CD14-positive monocyte (primary cell): Measurements from ENCODE around the gene UQCC5. TPM values are rescaled to one million over a fixed set of nuclear protein-coding genes. Genes with fewer than 3 reads are reported as not detected.
A peak's percentile ranks its signal among the peaks of the same experiment; 100 is the strongest.
"Not testable (repeated sequence)": the region's sequence is repeated elsewhere in the genome, so short reads cannot be mapped to it uniquely, and the experiment has no call there.

ENCODE experiments used
- DNase-seq, 3 donors: peaks; one replicate each; pipeline ENCODE4 v3.0.0-alpha.2; 2011 to 2022
- H2AFZ ChIP-seq: 2 replicates; pipeline ENCODE4 v1.6.0; 2012; ENCODE audit warnings: mild to moderate bottlenecking, low read depth, low read length, inconsistent platforms; ENCODE audit not compliant: insufficient read depth, poor library complexity, severe bottlenecking
- H3K27ac ChIP-seq, 2 donors: 1 replicate in 1 of 2; 2 replicates in 1 of 2; pipeline ENCODE4 v1.5.1; 2012 to 2013; ENCODE audit warnings: low read length in 2 of 2, control low read depth in 1 of 2, inconsistent platforms in 1 of 2, low read depth in 1 of 2, mild to moderate bottlenecking in 1 of 2
- H3K27me3 ChIP-seq, 2 donors: one replicate each; pipeline versions ENCODE4 v1.6.0 to v1.6.1; 2011 to 2013; ENCODE audit warnings: low read length in 2 of 2; ENCODE audit not compliant: control insufficient read depth in 2 of 2, insufficient read depth in 2 of 2
- H3K36me3 ChIP-seq, 2 donors: replicated peaks in 1 of 2; 1 replicate in 1 of 2; 2 replicates in 1 of 2; pipeline versions ENCODE4 v1.5.1 to v1.6.1; 2012 to 2013; ENCODE audit warnings: low read length in 2 of 2, control low read depth in 1 of 2, inconsistent platforms in 1 of 2, mild to moderate bottlenecking in 1 of 2; ENCODE audit not compliant: insufficient read depth in 2 of 2, control insufficient read depth in 1 of 2
- H3K4me1 ChIP-seq, 2 donors: 1 replicate in 1 of 2; 2 replicates in 1 of 2; pipeline versions ENCODE4 v1.5.1 to v1.6.1; 2012 to 2013; ENCODE audit warnings: low read length in 2 of 2, control low read depth in 1 of 2, inconsistent platforms in 1 of 2, mild to moderate bottlenecking in 1 of 2, moderate library complexity in 1 of 2; ENCODE audit not compliant: insufficient read depth in 2 of 2, control insufficient read depth in 1 of 2
- H3K4me2 ChIP-seq: replicated peaks from 2 replicates; pipeline ENCODE3; 2012; ENCODE audit warnings: low read length, moderate library complexity, mild to moderate bottlenecking; ENCODE audit not compliant: poor library complexity, severe bottlenecking; ENCODE audit errors: extremely low read depth
- H3K4me3 ChIP-seq, 3 experiments: fragments of 200-600 bp in 1 of 3; sonication (generic) in 1 of 3; replicated peaks in 1 of 3; 1 replicate in 2 of 3; 2 replicates in 1 of 3; pipeline ENCODE4 v1.5.1; 2011 to 2013; ENCODE audit warnings: low read length in 3 of 3, mild to moderate bottlenecking in 3 of 3, control low read depth in 2 of 3, low read depth in 2 of 3, inconsistent platforms in 1 of 3, moderate library complexity in 1 of 3
- H3K79me2 ChIP-seq: 2 replicates; pipeline ENCODE4 v1.6.0; 2012; ENCODE audit warnings: mild to moderate bottlenecking, control low read depth, inconsistent platforms, low read length, moderate library complexity; ENCODE audit not compliant: insufficient read depth
- H3K9ac ChIP-seq: 2 replicates; pipeline ENCODE4 v1.6.0; 2017; ENCODE audit warnings: low read length, mild to moderate bottlenecking; ENCODE audit not compliant: insufficient read depth, poor library complexity, severe bottlenecking
- H3K9me3 ChIP-seq, 2 donors: replicated peaks in 1 of 2; 1 replicate in 1 of 2; 2 replicates in 1 of 2; pipeline versions ENCODE4 v1.5.1 to v1.6.1; 2012 to 2013; ENCODE audit warnings: low read length in 2 of 2, control low read depth in 1 of 2; ENCODE audit not compliant: control insufficient read depth in 1 of 2, insufficient read depth in 1 of 2
- H4K20me1 ChIP-seq: 2 replicates; pipeline ENCODE4 v1.6.0; 2012; ENCODE audit warnings: mild to moderate bottlenecking, low read length, control low read depth, moderate library complexity; ENCODE audit not compliant: insufficient read depth
- H3K27ac Mint-ChIP-seq, 7 donors: one replicate each; pipeline ENCODE4 v1.8.0; 2020; ENCODE audit warnings: mild to moderate bottlenecking in 7 of 7, mixed read lengths in 7 of 7, moderate library complexity in 6 of 7, inconsistent platforms in 2 of 7
- H3K27me3 Mint-ChIP-seq, 3 donors: one replicate each; pipeline ENCODE4 v1.8.0; 2021 to 2022; ENCODE audit warnings: low read depth in 3 of 3, mild to moderate bottlenecking in 3 of 3, mixed read lengths in 3 of 3, moderate library complexity in 3 of 3, inconsistent platforms in 1 of 3
- H3K36me3 Mint-ChIP-seq, 2 donors: one replicate each; pipeline ENCODE4 v1.8.0; 2020; ENCODE audit warnings: mixed read lengths in 2 of 2, inconsistent platforms in 1 of 2, mild to moderate bottlenecking in 1 of 2
- H3K4me1 Mint-ChIP-seq: one replicate; pipeline ENCODE4 v1.8.0; 2020; ENCODE audit warnings: mild to moderate bottlenecking, mixed read lengths
- H3K4me3 Mint-ChIP-seq, 2 donors: one replicate each; pipeline ENCODE4 v1.8.0; 2020; ENCODE audit warnings: mild to moderate bottlenecking in 2 of 2, mixed read lengths in 2 of 2, moderate library complexity in 1 of 2
- H3K9me3 Mint-ChIP-seq, 7 donors: one replicate each; pipeline ENCODE4 v1.8.0; 2020 to 2022; ENCODE audit warnings: mixed read lengths in 7 of 7, mild to moderate bottlenecking in 6 of 7, moderate library complexity in 6 of 7, inconsistent platforms in 2 of 7
- WGBS: methylation state at CpG from one replicate; pipeline ENCODE4 v1.1.5; 2013; ENCODE audit warnings: missing lambda C conversion rate; ENCODE audit not compliant: insufficient coverage; 5-methylcytosine and 5-hydroxymethylcytosine counted together
- intact Hi-C, 2 donors: fragments of 100-400 bp; cut with micrococcal nuclease; formaldehyde crosslinking; loops; one replicate each; pipeline versions ENCODE4 v1.15.0 to v1.15.1; 2023
- polyA plus RNA-seq, 3 donors: library from polyadenylated mRNA; depleted of rRNA in 1 of 3; unstranded in 2 of 3; stranded (reverse) in 1 of 3; fragments of 300-500 nt in 2 of 3; fragments of >200 nt in 1 of 3; fragmentation: Illumina TruSeq in 2 of 3; gene quantifications; 1 replicate in 2 of 3; 2 replicates in 1 of 3; pipeline ENCODE4 v1.2.3, GENCODE V29; 2012 to 2021
- TF ChIP-seq, protein P1 (sequence below): fragments of 200-600 bp; IDR thresholded peaks from one replicate; pipeline ENCODE4 v1.8.0; 2022; ENCODE audit warnings: antibody characterized with exemption, mild to moderate bottlenecking

The UQCC5 gene
- polyA plus RNA-seq, 3 donors = 1.4 to 52.1 (median 43.3) TPM

DNA sequence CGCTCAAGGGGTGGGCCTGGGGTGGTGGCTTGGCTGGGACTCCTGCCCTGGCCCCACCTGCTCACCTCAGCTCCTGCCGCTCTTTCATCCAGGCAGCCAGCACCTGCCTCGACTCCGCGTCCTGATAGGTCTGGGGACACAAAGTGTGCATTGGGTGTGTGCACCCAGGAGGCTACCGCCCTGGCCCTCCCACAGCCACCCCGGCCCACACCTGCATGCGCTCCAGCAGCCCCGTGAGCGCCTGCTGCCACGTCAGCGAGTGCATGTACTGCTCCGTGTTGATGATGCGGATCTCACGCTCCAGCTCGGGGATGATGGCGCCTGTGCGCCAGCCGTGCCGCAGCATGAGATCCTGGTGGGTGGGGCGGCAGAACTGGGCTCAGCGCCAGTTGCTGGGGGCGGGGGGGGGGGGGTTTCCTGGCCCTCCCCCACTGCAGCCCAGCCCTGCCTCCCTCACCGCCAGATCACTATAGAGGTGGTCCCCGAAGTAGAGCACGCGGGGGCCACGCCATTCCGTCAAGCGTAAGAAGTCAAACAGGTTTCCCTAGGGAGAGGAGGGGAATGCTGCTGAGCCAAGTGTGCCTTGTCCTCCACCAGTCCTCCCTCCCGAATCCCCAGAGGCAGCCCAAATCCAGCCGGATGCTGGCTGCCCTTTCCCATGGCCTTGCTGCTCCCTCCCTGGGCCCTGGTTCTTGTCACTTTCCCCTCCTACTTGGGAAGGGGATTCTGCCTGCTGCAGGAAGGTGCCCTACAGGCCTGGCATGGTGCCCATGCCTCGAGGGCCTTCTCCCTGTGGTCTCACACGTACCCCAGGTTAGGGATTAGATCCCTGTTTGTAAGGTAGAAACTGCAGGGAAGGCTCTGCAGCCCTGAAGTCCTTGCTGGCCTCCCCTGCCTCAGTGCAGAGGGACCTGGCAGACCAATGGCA lies 11.4 kb upstream of the UQCC5 start:
- Mint-ChIP-seq H3K4me1 (peaks cover under 1% of the 10 kb centered on the region), H3K4me3 (no peak overlapping the region), H3K9me3 (no peaks in the 10 kb centered on the region), H3K27me3 (peaks cover 0 to 2% (median 1%) of the 10 kb centered on the region in 3 donors), H3K27ac (peak overlapping the region in 4 of 7 donors; percentile 28 to 60 (median 43)), H3K36me3 (peaks cover 55 to 75% of the 10 kb centered on the region in 2 donors)
- no peak overlapping the region for H3K4me2 ChIP-seq
- H4K20me1 ChIP-seq = peaks cover 6% of the 10 kb centered on the region
- TF ChIP-seq, protein P1, sequence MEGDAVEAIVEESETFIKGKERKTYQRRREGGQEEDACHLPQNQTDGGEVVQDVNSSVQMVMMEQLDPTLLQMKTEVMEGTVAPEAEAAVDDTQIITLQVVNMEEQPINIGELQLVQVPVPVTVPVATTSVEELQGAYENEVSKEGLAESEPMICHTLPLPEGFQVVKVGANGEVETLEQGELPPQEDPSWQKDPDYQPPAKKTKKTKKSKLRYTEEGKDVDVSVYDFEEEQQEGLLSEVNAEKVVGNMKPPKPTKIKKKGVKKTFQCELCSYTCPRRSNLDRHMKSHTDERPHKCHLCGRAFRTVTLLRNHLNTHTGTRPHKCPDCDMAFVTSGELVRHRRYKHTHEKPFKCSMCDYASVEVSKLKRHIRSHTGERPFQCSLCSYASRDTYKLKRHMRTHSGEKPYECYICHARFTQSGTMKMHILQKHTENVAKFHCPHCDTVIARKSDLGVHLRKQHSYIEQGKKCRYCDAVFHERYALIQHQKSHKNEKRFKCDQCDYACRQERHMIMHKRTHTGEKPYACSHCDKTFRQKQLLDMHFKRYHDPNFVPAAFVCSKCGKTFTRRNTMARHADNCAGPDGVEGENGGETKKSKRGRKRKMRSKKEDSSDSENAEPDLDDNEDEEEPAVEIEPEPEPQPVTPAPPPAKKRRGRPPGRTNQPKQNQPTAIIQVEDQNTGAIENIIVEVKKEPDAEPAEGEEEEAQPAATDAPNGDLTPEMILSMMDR = no peak
- no peaks in the 10 kb centered on the region for H3K4me1 ChIP-seq
- H3K36me3 ChIP-seq = peaks cover 65 to 85% of the 10 kb centered on the region in 2 donors
- no peak overlapping the region for H2AFZ ChIP-seq
- no peaks in the 10 kb centered on the region for H3K27me3 ChIP-seq
- no peaks in the 10 kb centered on the region for H3K79me2 ChIP-seq
- 91% methylated on average over 18 of the region's 34 CpGs for WGBS
- no peak overlapping the region for H3K9ac ChIP-seq
- H3K27ac ChIP-seq = no peak overlapping the region
- no peaks in the 10 kb centered on the region for H3K9me3 ChIP-seq
- no peak overlapping the region for H3K4me3 ChIP-seq
- intact Hi-C loops = no loop called here
- DNase-seq = no peak

DNA sequence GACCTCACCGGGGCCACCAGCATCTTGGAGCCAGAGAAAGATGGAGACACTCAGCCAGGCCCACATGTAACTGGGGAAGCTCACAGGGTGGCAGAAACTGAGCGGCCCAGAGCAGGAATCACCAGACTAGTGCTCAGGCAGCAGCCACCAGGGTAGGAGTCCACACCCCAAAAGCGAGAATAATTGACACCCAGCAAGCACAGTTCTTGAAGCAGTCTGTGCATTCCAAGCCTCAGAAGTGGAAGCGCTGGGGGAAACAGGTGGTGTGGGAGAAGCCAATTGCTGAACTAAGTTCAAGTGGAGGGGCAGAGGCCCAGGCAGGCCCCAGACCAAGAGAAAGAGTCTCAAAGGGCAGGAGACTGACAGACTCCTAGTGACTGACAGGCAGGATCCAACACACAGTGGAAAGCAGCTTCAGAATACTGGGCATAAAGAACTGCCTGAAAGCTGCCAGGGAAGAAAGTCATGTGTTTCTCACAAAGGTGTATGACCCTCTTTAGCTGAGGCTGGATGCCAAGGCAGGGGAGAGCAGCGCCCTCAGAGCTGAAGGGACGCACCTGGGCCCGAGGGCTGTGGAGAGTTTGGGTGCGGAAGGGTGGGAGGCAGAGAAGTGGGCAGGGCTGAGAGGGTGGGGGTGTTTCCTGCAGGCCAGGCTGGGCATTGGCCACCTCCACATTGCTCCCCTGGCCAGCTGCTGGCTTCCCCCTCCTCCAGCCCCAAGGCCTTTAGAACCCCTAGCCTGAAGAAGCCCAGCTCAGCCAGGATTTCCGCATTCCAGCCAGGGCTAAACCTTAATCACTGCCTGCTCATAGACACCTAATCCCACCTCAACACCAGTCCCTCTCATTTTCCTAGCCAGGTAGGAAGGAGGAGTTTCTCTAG lies 10.5 kb upstream of the UQCC5 start:
- Histone ChIP-seq H3K9ac (no peak overlapping the region), H3K27ac (peak overlapping the region in 1 of 2 donors; percentile 8), H3K4me2 (no peak overlapping the region), H4K20me1 (peaks cover 4% of the 10 kb centered on the region), H3K4me3 (no peak overlapping the region), H3K36me3 (peaks cover 56 to 76% of the 10 kb centered on the region in 2 donors), H3K27me3 (no peaks in the 10 kb centered on the region), H3K79me2 (peaks cover 8% of the 10 kb centered on the region), H3K4me1 (no peaks in the 10 kb centered on the region), H3K9me3 (no peaks in the 10 kb centered on the region), H2AFZ (no peak overlapping the region)
- Mint-ChIP-seq H3K9me3 (no peaks in the 10 kb centered on the region), H3K36me3 (peaks cover 48 to 68% of the 10 kb centered on the region in 2 donors), H3K4me3 (no peak overlapping the region), H3K27ac (peak overlapping the region in 6 of 7 donors; percentile 36 to 81 (median 62)), H3K27me3 (peaks cover 0 to 2% (median 1%) of the 10 kb centered on the region in 3 donors), H3K4me1 (peaks cover 3% of the 10 kb centered on the region)
- WGBS = 79% methylated on average over 7 of the region's 9 CpGs
- TF ChIP-seq, protein P1 = no peak
- DNase-seq = no peak
- intact Hi-C loops = no loop called here

DNA sequence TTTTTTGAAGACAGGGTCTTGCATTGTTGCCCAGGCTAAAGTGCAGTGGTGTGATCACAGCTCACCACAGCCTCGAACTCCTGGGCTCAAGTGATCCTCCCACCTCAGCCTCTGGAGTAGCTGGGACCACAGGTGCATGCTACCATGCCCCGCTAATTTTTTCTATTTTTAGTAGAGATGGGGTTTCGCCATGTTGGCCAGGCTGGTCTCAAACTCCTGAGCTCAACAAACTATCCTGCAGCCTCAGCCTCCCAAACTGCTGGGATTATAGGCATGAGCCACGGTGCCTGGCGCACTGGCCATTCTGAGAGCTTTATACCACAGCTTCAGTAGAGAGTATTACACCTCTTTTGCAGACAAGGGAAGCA lies 9.8 kb upstream of the UQCC5 start:
- 100% methylated on average over 2 of the region's 5 CpGs for WGBS
- H3K79me2 ChIP-seq = peaks cover 16% of the 10 kb centered on the region
- intact Hi-C loops, H3K27me3 Mint-ChIP-seq, H3K9me3 Mint-ChIP-seq, H3K4me3 Mint-ChIP-seq, H3K4me1 Mint-ChIP-seq, H3K4me2 ChIP-seq, H3K4me3 ChIP-seq, DNase-seq, H3K9me3 ChIP-seq, H3K9ac ChIP-seq, H4K20me1 ChIP-seq, H3K4me1 ChIP-seq, H3K27me3 ChIP-seq, H2AFZ ChIP-seq: not testable (repeated sequence)
- H3K27ac Mint-ChIP-seq = peak overlapping the region in 2 of 7 donors; percentile 63 to 75
- H3K27ac ChIP-seq = peak overlapping the region; percentile 8 to 20
- H3K36me3 ChIP-seq = peaks cover 49 to 69% of the 10 kb centered on the region in 2 donors
- peaks cover 41 to 61% of the 10 kb centered on the region in 2 donors for H3K36me3 Mint-ChIP-seq
